Neuronal stem cell (in vitro differentiated cells): Measurements from ENCODE around the gene CBY1.
A peak's percentile ranks its signal among the peaks of the same experiment; 100 is the strongest.

Source experiments
- DNase-seq: peaks from one replicate; pipeline ENCODE4 v3.0.0-alpha.2; 2013; ENCODE audit warnings: low spot score
- H2AFZ ChIP-seq: one replicate; pipeline ENCODE4 v1.6.1; 2013; ENCODE audit warnings: mild to moderate bottlenecking, low read length, inconsistent platforms
- H2AK5ac ChIP-seq: 2 replicates; pipeline ENCODE4 v1.6.1; 2013; ENCODE audit warnings: low read depth, mild to moderate bottlenecking, inconsistent platforms, low read length, moderate library complexity, mixed read lengths
- H2BK120ac ChIP-seq: 2 replicates; pipeline ENCODE4 v1.6.1; 2013; ENCODE audit warnings: low read depth, mild to moderate bottlenecking, inconsistent platforms, low read length, moderate library complexity, mixed read lengths
- H2BK12ac ChIP-seq: one replicate; pipeline ENCODE4 v1.6.1; 2013; ENCODE audit warnings: low read length, inconsistent platforms
- H2BK15ac ChIP-seq: 2 replicates; pipeline ENCODE4 v1.6.1; 2013; ENCODE audit warnings: mild to moderate bottlenecking, low read length, inconsistent platforms, mixed read lengths
- H2BK5ac ChIP-seq: one replicate; pipeline ENCODE4 v1.6.1; 2013; ENCODE audit warnings: inconsistent platforms, mild to moderate bottlenecking, low read length, moderate library complexity
- H3K14ac ChIP-seq: one replicate; pipeline ENCODE4 v1.6.1; 2013; ENCODE audit warnings: low read length, inconsistent platforms
- H3K18ac ChIP-seq: 2 replicates; pipeline ENCODE4 v1.6.1; 2013; ENCODE audit warnings: low read length, inconsistent platforms
- H3K23ac ChIP-seq: 2 replicates; pipeline ENCODE4 v1.6.1; 2013; ENCODE audit warnings: low read depth, mild to moderate bottlenecking, mixed read lengths, low read length, inconsistent platforms; ENCODE audit not compliant: poor library complexity
- H3K27ac ChIP-seq: replicated peaks from 3 replicates; pipeline ENCODE4 v1.5.1; 2013; ENCODE audit warnings: low read length, inconsistent platforms
- H3K27me3 ChIP-seq, 3 experiments: 2 replicates each; pipeline ENCODE4 v1.6.1; 2013; ENCODE audit warnings: low read length in 3 of 3, mild to moderate bottlenecking in 2 of 3, inconsistent platforms in 1 of 3, low read depth in 1 of 3, mixed read lengths in 1 of 3, moderate library complexity in 1 of 3; ENCODE audit not compliant: control insufficient read depth in 3 of 3, insufficient read depth in 3 of 3
- H3K36me3 ChIP-seq, 2 donors: replicated peaks in 1 of 2; 2 replicates each; pipeline ENCODE4 v1.6.1; 2013; ENCODE audit warnings: low read length in 2 of 2; ENCODE audit not compliant: control insufficient read depth in 2 of 2, insufficient read depth in 2 of 2
- H3K4ac ChIP-seq: 2 replicates; pipeline ENCODE4 v1.6.1; 2013; ENCODE audit warnings: inconsistent platforms, mild to moderate bottlenecking, low read length, moderate library complexity
- H3K4me1 ChIP-seq, 2 donors: 1 replicate in 1 of 2; 2 replicates in 1 of 2; pipeline ENCODE4 v1.6.1; 2013; ENCODE audit warnings: low read length in 2 of 2, low read depth in 1 of 2; ENCODE audit not compliant: control insufficient read depth in 2 of 2, insufficient read depth in 1 of 2
- H3K4me2 ChIP-seq: one replicate; pipeline ENCODE4 v1.6.1; 2013; ENCODE audit warnings: mild to moderate bottlenecking, low read length, inconsistent platforms; ENCODE audit not compliant: insufficient read depth, poor library complexity, severe bottlenecking
- H3K4me3 ChIP-seq, 2 donors: 2 replicates each; pipeline ENCODE4 v1.5.1; 2013; ENCODE audit warnings: low read length in 2 of 2, mild to moderate bottlenecking in 2 of 2, inconsistent platforms in 1 of 2, moderate library complexity in 1 of 2
- H3K79me1 ChIP-seq: one replicate; pipeline ENCODE4 v1.6.1; 2013; ENCODE audit warnings: low read depth, mild to moderate bottlenecking, inconsistent platforms, low read length, moderate library complexity
- H3K9ac ChIP-seq: one replicate; pipeline ENCODE4 v1.6.1; 2013; ENCODE audit warnings: mild to moderate bottlenecking, low read depth, low read length, inconsistent platforms; ENCODE audit not compliant: poor library complexity
- H3K9me3 ChIP-seq, 2 donors: replicated peaks in 1 of 2; 2 replicates each; pipeline versions ENCODE3 to v1.6.1; 2013; ENCODE audit warnings: low read length in 2 of 2, mild to moderate bottlenecking in 2 of 2, inconsistent platforms in 1 of 2, low read depth in 1 of 2, mixed read lengths in 1 of 2, moderate library complexity in 1 of 2; ENCODE audit not compliant: control insufficient read depth in 2 of 2, insufficient read depth in 1 of 2
- H4K8ac ChIP-seq: one replicate; pipeline ENCODE4 v1.6.1; 2013; ENCODE audit warnings: low read depth, mild to moderate bottlenecking, inconsistent platforms, low read length, moderate library complexity
- H4K91ac ChIP-seq: one replicate; pipeline ENCODE4 v1.6.1; 2013; ENCODE audit warnings: low read length, low read depth, mild to moderate bottlenecking, inconsistent platforms; ENCODE audit not compliant: poor library complexity
- WGBS, 2 donors: extraction: QIAGEN DNeasy Blood & Tissue Kit; methylation state at CpG; one replicate each; pipeline ENCODE4 v1.1.7; 2013; ENCODE audit warnings: missing lambda C conversion rate in 2 of 2, mixed read lengths in 1 of 2; ENCODE audit not compliant: insufficient read length in 2 of 2, insufficient replicate concordance in 1 of 2; ENCODE audit errors: extremely low coverage in 2 of 2; 5-methylcytosine and 5-hydroxymethylcytosine counted together

Gene CBY1

DNA sequence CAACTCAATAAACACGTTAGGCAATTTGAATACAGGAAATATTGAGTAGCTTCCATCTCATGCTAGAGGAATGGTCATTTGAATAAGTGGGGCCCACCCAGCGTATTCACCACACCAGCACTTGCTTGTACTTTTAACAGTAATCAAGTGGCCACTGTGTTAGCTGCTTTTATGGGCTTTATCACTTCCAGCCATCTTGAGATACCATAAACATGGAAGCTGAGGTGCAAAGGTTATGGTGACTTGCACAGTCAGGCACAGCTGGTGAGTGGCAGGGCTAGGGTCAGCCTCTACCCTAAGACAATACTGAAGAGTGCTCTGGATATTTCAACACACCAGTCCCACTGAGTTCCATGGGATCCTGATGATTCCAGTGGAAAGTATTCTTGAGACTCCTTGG, 37.6 kb downstream of the CBY1 start:
- no peak overlapping the region for H2AK5ac ChIP-seq
- H3K18ac ChIP-seq = no peak overlapping the region
- no peaks in the 10 kb centered on the region for H3K27me3 ChIP-seq
- H4K91ac ChIP-seq = no peak overlapping the region
- no peak overlapping the region for H3K4me3 ChIP-seq
- no peak overlapping the region for H2BK12ac ChIP-seq
- no peak overlapping the region for H4K8ac ChIP-seq
- H2AFZ ChIP-seq = no peak overlapping the region
- H3K23ac ChIP-seq = no peak overlapping the region
- H3K36me3 ChIP-seq = peaks cover 13 to 84% of the 10 kb centered on the region in 2 donors
- no peak overlapping the region for H2BK5ac ChIP-seq
- H2BK120ac ChIP-seq = no peak overlapping the region
- no peak overlapping the region for H3K27ac ChIP-seq
- H2BK15ac ChIP-seq = no peak overlapping the region
- no peak overlapping the region for H3K14ac ChIP-seq
- no peak for DNase-seq
- no peaks in the 10 kb centered on the region for H3K9me3 ChIP-seq
- peaks cover 4 to 22% of the 10 kb centered on the region in 2 donors for H3K4me1 ChIP-seq
- no peak overlapping the region for H3K9ac ChIP-seq
- no peak overlapping the region for H3K4me2 ChIP-seq
- no peak overlapping the region for H3K4ac ChIP-seq
- peaks cover 2% of the 10 kb centered on the region for H3K79me1 ChIP-seq
- WGBS, 2 donors = no CpG with 5 or more reads among the region's 2 CpGs

DNA sequence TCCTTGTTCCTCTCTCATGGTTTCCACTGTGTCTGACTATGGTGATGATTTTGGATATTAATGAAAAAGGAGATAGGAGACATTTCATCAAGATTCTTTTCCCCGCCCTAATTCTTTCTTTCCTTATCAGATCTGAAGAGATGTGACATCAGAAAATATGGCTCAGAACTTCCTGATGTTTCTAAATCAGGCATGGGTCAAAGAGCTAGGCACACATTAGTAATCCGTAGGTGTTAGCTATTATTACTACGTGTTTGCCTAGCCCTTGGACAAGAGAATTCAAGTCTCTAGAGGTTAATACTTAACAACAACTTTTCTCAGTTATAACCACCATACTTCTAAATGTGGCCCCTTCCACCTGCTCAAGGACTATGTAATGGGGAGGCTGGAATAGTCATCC, 38.5 kb downstream of the CBY1 start:
- Histone ChIP-seq H3K23ac (no peak overlapping the region), H3K4me3 (no peak overlapping the region), H2AFZ (no peak overlapping the region), H3K18ac (no peak overlapping the region), H3K4me1 (peaks cover 9 to 29% of the 10 kb centered on the region in 2 donors), H2BK15ac (no peak overlapping the region), H2BK120ac (no peak overlapping the region), H3K4me2 (no peak overlapping the region), H2AK5ac (no peak overlapping the region), H2BK5ac (no peak overlapping the region), H3K9me3 (no peaks in the 10 kb centered on the region), H3K9ac (no peak overlapping the region), H3K27me3 (no peaks in the 10 kb centered on the region), H2BK12ac (no peak overlapping the region), H3K14ac (no peak overlapping the region), H3K4ac (no peak overlapping the region), H4K91ac (no peak overlapping the region), H4K8ac (no peak overlapping the region), H3K79me1 (peaks cover 1% of the 10 kb centered on the region), H3K36me3 (peaks cover 9 to 82% of the 10 kb centered on the region in 2 donors), H3K27ac (no peak overlapping the region)
- DNase-seq = no peak
- no CpG with 5 or more reads among the region's 3 CpGs for WGBS, 2 donors

DNA sequence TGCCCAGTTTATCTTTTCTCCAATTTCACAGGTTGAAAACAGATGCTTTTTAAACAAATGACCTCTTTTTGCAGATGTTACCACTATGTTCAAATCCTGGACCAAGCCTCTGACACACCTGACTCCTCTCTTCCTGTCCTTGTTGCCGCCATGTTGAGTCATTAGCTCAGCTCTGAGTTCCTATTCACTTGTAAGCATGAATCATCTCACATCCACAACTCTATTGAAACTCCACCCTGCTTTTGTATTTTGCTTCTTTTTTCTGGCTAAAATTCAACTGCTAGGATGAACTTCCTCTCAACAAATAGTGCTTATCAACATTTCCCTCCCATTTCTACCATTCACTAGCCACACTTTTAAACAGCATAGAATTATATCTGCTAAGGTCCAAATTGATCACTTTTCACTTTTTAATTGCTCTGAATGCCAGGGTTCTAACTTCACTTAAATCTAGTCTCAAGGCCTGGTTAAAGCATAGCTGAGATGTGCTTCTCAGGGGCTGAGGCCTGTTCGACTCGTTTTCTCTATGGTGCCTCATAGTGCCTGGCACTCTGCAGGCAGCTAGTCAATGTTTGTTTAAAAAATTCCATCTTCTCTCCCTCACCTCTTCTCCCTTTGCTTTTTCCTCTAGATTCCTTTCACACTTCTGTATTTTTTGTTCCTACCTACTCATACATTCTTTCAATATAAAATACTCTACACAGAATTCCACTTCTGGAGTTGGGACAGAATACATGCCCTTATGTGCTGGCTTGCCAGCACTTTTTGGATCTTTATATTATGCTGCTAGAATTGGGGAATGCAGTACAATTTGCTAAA, 40.4 kb downstream of the CBY1 start:
- Histone ChIP-seq H3K27ac (no peak overlapping the region), H2BK5ac (no peak overlapping the region), H3K4me2 (no peak overlapping the region), H3K4me3 (peak overlapping the region in 1 of 2 donors; percentile 11), H2AFZ (no peak overlapping the region), H3K14ac (no peak overlapping the region), H3K36me3 (peaks cover 3 to 64% of the 10 kb centered on the region in 2 donors), H4K8ac (no peak overlapping the region), H3K9ac (no peak overlapping the region), H2BK120ac (no peak overlapping the region), H2BK12ac (no peak overlapping the region), H3K4me1 (peaks cover 11 to 33% of the 10 kb centered on the region in 2 donors), H4K91ac (no peak overlapping the region), H3K18ac (no peak overlapping the region), H3K4ac (no peak overlapping the region), H3K79me1 (peaks cover 4% of the 10 kb centered on the region), H3K23ac (no peak overlapping the region), H2BK15ac (no peak overlapping the region), H3K27me3 (no peaks in the 10 kb centered on the region), H3K9me3 (no peaks in the 10 kb centered on the region), H2AK5ac (no peak overlapping the region)
- no CpG with 5 or more reads among the region's 3 CpGs for WGBS, 2 donors
- DNase-seq = no peak

DNA sequence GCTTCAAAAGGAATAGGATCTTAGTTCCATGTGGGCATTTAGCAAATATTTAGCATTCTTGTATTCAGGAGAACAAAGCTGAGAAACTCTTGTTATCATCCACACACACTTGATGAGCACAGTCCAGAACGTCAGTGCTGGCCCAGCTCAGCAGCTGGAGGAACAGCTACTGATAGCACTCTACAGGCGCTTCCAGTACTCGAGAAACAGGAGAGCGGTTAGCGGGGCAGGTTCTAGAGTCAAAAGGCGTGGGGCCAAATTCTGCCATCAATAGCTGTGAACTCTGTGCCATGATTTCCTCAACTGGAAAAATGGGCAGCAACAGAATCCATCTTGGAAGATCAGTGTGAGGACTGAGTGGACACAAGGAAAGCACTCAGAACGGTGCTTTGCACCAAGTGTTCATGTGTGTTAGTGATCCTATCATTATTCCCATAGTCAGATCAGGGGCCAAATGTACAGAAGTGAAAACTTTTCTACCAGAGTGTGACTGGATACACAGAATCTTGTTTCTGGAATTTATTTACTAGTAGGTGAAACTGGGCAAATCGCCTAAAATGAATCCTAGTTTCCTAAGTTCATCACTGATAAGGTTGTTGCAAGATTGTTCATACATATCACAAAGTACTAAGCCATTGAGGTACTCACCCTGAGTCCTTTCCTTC, 41.1 kb downstream of the CBY1 start:
- Histone ChIP-seq H3K4ac (no peak overlapping the region), H3K18ac (no peak overlapping the region), H3K4me2 (no peak overlapping the region), H2BK120ac (no peak overlapping the region), H3K4me3 (peak overlapping the region in 1 of 2 donors; percentile 11), H2AFZ (no peak overlapping the region), H3K79me1 (peaks cover 4% of the 10 kb centered on the region), H2AK5ac (no peak overlapping the region), H4K91ac (no peak overlapping the region), H2BK5ac (no peak overlapping the region), H2BK12ac (no peak overlapping the region), H3K23ac (no peak overlapping the region), H3K27ac (no peak overlapping the region), H3K9me3 (no peaks in the 10 kb centered on the region), H3K9ac (no peak overlapping the region), H3K14ac (no peak overlapping the region), H3K27me3 (no peaks in the 10 kb centered on the region), H4K8ac (no peak overlapping the region), H3K36me3 (peaks cover 3 to 59% of the 10 kb centered on the region in 2 donors), H2BK15ac (no peak overlapping the region), H3K4me1 (peaks cover 11 to 33% of the 10 kb centered on the region in 2 donors)
- no CpG with 5 or more reads among the region's 8 CpGs for WGBS, 2 donors
- no peak for DNase-seq
